Urinary bladder (tissue), 4 donors: ENCODE measurements around the gene TRAF1. TPM values are rescaled to one million over a fixed set of nuclear protein-coding genes. Genes with fewer than 3 reads are reported as not detected.
A peak's percentile ranks its signal among the peaks of the same experiment; 100 is the strongest.
"Not testable (repeated sequence)": the region's sequence is repeated elsewhere in the genome, so short reads cannot be mapped to it uniquely, and the experiment has no call there.

ENCODE experiments used
- DNase-seq: peaks from one replicate; pipeline ENCODE4 v3.0.0-alpha.2; 2015; ENCODE audit errors: extremely low spot score
- H3K27ac ChIP-seq: one replicate; pipeline ENCODE4 v1.5.1; 2013; ENCODE audit warnings: low read depth, mild to moderate bottlenecking, moderate library complexity
- H3K36me3 ChIP-seq: one replicate; pipeline ENCODE4 v1.6.1; 2013; ENCODE audit warnings: mild to moderate bottlenecking, moderate library complexity; ENCODE audit not compliant: insufficient read depth
- H3K4me1 ChIP-seq: one replicate; pipeline ENCODE4 v1.6.1; 2013; ENCODE audit warnings: mild to moderate bottlenecking, moderate library complexity; ENCODE audit not compliant: insufficient read depth
- H3K4me3 ChIP-seq: one replicate; pipeline ENCODE4 v1.5.1; 2013; ENCODE audit warnings: low read depth, low read length
- WGBS: extraction: QIAGEN DNeasy Blood & Tissue Kit; methylation state at CpG from one replicate; pipeline ENCODE4 v1.1.7; 2013; 5-methylcytosine and 5-hydroxymethylcytosine counted together
- polyA plus RNA-seq: library from polyadenylated mRNA; stranded (reverse); fragments of 200-250 nt; gene quantifications from one replicate; pipeline ENCODE4 v1.2.3, GENCODE V29; 2013
- total RNA-seq: library from RNA; depleted of rRNA; stranded (reverse); fragments of >200 nt; gene quantifications from one replicate; pipeline ENCODE4 v1.2.3, GENCODE V29; 2014
- donor health status: healthy with polysubstance abuse.
- donor health status: healthy.

The TRAF1 gene, protein sequence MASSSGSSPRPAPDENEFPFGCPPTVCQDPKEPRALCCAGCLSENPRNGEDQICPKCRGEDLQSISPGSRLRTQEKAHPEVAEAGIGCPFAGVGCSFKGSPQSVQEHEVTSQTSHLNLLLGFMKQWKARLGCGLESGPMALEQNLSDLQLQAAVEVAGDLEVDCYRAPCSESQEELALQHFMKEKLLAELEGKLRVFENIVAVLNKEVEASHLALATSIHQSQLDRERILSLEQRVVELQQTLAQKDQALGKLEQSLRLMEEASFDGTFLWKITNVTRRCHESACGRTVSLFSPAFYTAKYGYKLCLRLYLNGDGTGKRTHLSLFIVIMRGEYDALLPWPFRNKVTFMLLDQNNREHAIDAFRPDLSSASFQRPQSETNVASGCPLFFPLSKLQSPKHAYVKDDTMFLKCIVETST
- total RNA-seq (4.5 TPM), polyA plus RNA-seq (5.3 TPM)

DNA sequence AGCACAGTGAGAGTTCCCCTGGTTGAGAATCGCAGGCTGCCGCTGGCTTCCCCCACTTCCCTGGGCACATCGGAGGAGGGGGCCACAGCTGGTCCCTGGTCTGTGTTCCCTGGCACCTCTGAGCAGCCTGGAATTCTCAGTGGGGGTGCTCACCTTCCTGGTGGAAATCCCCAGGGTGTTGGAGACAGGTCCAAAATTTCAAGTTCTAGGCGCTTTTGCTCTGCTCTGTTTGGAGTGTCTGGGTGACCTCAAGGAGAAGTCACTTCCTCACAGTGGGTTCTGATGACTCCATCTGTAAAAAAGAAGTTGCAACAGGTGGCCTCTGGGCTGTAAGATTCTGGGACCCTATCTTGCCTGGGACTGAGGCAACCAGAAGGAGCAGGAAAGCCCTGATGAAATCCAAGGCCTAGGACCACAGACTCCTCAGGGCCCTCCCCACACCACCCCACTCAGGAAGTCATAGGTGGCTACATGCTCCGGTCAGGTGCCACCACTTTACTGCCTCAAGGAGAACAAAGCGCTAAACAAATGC, at the start of gene TRAF1:
Gene TRAF1 (minus strand): TSS at position 400 of the 532 bp plus-strand sequence. CDS start 721 bp downstream, outside the sequence.
- Histone ChIP-seq H3K4me1 (no peaks in the 10 kb centered on the region), H3K36me3 (no peaks in the 10 kb centered on the region), H3K4me3 (no peak within 1 kb of the TSS), H3K27ac (peak within 1 kb of the TSS; percentile 64)
- WGBS, result 90% methylated on average over 6 of the region's 6 CpGs
- DNase-seq, result no peak

DNA sequence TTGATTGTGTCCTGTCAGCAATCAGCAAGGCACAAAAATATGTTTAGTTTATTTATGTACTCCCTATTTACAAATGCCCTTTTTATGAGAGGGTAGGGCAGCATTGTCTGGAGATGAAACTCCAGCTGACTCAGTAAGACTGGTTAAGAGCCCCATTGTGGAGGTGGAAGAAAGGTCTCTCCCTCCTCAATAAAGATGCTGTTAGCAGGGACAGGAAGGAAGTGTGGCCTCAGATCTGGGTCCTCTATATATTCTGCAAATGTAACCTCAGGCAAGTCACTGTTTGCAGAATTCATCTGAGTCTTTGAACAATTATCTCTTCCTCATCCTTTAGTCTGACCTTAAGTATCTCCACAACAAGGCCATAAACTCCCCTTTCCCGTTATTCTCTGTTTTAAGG, 48.3 kb upstream of the TRAF1 start:
- DNase-seq, result no peak

DNA sequence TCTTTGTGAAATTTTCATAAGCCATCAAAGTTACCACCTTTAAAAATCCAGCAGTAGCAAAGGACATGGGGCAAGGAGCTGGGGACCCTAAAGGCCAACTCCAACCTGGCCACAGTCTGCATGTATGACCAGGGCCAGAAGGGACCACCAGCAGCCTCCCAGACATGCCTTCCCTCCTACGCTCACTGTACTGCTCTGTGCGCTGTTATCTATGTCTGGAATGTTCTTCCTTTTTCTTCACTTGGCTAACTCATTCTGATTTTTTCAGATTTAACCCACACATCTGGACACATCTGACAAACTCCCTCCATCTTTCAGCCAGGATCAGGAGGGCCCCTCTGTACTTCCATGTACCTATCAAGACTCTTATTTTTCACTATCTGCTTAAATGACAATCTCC, 47.6 kb upstream of the TRAF1 start:
- 74% methylated on average over 2 of the region's 2 CpGs for WGBS
- DNase-seq, result no peak
- H3K4me3 ChIP-seq, result no peak overlapping the region
- no peaks in the 10 kb centered on the region for H3K36me3 ChIP-seq
- no peaks in the 10 kb centered on the region for H3K4me1 ChIP-seq
- no peak overlapping the region for H3K27ac ChIP-seq

More for the DNA sequence above, 48.3 kb upstream of the TRAF1 start:
- Histone ChIP-seq H3K4me3 (no peak overlapping the region), H3K27ac (no peak overlapping the region), H3K4me1 (no peaks in the 10 kb centered on the region), H3K36me3 (no peaks in the 10 kb centered on the region)
- 68% methylated on average over 1 of the region's 1 CpG for WGBS

DNA sequence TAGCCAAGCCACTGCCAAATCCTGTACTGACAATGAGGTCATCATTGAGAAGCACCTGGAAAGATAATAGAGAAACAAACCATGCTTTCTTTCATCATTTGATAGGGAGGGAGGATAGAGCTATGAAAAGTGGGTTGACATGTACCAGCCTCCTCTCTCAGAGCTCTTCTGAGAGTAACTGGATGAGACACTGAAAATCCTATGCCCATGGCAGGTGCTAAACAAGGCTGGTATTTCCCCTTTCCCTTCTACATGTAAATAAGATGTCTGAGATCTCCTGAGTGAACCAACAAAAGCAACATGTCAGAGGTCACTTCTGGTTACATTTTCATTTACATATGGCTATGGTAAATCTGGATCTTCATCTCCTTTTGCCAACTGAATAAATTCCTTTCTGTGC, 45.3 kb upstream of the TRAF1 start:
- no peak overlapping the region for H3K27ac ChIP-seq
- no peak overlapping the region for H3K4me3 ChIP-seq
- DNase-seq, result no peak
- no peaks in the 10 kb centered on the region for H3K4me1 ChIP-seq
- no peaks in the 10 kb centered on the region for H3K36me3 ChIP-seq

DNA sequence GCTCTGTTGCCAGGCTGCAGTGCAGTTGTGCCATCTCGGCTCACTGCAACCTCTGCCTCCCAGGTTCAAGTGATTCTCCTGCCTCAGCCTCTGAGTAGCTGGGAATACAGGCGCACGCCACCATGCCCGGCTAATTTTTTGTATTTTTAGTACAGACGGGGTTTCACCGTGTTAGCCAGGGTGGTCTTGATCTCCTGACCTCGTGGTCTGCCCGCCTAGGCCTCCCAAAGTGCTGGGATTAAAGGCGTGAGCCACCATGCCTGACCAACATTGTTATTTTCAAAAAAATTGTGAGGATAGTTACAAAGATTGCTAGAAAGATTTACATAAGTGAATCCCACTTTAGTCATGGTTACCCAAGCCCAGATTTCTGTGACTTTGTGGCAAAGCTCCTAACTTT, 44.9 kb upstream of the TRAF1 start:
- DNase-seq, H3K27ac ChIP-seq, H3K4me3 ChIP-seq, H3K36me3 ChIP-seq, H3K4me1 ChIP-seq: not testable (repeated sequence)
- WGBS, result 95% methylated on average over 9 of the region's 9 CpGs

DNA sequence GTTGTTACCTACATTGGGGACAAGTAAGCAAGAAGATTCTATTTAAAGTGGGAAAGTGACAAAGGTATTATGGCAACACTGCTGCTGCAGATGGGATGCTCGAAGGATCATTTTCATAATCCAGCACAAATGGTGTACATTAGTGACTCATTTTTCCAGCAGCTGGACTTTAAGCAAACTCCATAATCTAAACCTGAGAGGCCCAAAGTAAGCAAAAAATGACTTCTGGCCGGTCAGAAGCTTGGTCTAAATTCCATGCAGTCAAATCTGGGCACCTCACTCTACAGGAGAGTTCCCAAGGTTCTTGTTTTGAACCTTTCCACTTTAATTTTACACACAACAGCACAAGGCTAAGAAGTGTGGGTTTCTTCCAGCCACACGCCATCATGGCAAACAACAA, 43.6 kb upstream of the TRAF1 start:
- no peak for DNase-seq
- WGBS, result 66% methylated on average over 3 of the region's 3 CpGs
- H3K27ac ChIP-seq, result no peak overlapping the region

DNA sequence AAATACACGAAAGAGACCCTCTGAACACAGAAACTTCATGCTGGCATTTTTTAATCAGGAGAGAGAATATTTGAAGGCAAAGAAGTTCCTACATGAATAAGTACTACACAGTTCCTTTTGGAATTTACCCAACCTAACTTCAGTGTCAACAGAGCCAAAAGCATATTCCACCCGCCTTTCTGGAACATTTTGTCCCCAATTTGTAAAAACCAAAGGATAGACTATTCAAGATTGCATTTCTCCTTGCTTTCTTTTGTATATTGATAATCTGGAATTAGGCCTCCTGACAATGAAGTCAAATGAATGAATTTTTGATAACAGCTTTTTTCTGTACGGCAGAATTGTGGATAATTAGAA, 39.4 kb upstream of the TRAF1 start:
- no peak overlapping the region for H3K27ac ChIP-seq
- 70% methylated on average over 3 of the region's 3 CpGs for WGBS
- no peaks in the 10 kb centered on the region for H3K4me1 ChIP-seq
- H3K4me3 ChIP-seq, result no peak overlapping the region
- H3K36me3 ChIP-seq, result no peaks in the 10 kb centered on the region
- DNase-seq, result no peak

More for the DNA sequence above, 43.6 kb upstream of the TRAF1 start:
- Histone ChIP-seq H3K36me3 (no peaks in the 10 kb centered on the region), H3K4me3 (no peak overlapping the region), H3K4me1 (no peaks in the 10 kb centered on the region)

DNA sequence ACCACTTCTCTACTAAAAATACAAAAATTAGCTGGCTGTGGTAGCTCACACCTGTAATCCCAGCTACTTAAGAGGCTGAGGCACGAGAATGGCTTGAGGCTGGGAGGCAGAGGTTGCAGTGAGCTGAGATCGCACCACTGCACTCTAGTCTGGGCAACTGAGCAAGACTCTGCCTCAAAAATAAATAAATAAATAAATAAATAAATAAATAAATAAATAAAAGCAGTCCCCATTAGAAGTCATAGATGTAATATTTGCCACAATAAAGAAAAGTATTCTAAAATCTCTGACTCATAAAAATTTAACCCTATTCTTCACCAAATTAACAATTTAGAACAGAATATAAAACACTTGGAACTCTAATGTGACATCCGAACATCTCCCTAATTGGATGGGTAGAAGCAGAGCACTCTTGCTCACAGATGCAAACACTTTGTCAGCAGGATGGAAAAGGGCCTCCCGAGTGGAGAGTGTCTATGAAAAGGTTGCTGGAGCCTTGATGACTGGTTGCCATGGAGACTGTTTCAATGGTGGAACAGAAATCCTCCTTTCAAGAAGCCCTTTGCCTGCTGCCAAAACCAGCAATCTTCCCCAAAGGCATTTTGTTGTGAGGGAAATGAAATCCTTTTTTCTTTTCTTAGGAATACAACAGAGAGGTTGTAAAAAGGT, 38.9 kb upstream of the TRAF1 start:
- Histone ChIP-seq H3K36me3 (no peaks in the 10 kb centered on the region), H3K4me1 (no peaks in the 10 kb centered on the region), H3K27ac (no peak overlapping the region), H3K4me3 (no peak overlapping the region)
- DNase-seq, result peak; percentile 28
- 79% methylated on average over 4 of the region's 4 CpGs for WGBS

DNA sequence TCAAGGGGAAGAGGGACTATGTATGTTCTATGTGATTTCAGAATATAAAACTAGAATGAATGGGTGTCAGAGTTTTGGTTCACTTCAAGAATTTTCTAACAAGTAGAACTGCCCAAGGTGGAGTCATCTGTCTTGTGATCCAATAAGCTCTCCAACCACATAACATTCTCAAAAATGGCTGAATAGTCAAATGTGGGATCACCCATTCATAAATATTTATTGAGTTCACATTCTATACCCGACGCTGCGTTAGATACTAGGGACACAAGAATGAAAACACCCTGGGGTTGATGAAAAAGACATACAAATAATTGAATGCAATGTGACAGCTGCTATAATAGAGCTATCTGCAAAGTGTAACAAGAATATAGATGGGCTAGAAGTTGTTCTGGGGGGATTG, 35.3 kb upstream of the TRAF1 start:
- H3K4me1 ChIP-seq, result no peaks in the 10 kb centered on the region
- no peak for DNase-seq
- H3K27ac ChIP-seq, result no peak overlapping the region
- no peaks in the 10 kb centered on the region for H3K36me3 ChIP-seq
- no peak overlapping the region for H3K4me3 ChIP-seq
- 94% methylated on average over 3 of the region's 3 CpGs for WGBS

DNA sequence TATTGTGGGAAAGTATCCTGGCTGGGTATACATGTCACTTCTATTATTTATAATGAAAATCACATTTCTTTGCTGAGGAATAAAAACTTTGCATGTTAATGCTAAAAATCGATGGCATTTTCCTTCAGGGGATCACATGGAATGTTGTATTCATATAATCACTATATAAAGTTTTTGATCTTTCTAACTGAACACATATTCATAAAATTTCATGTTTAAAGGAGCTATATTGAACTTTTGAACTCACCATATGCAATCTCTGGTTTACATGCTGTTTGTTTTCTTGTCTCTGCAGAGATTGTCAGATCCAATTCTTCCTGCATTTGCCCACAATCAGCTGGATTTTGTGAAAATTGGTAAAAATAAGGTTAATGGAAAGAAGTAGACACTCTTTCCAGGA, 33.4 kb upstream of the TRAF1 start:
- Histone ChIP-seq H3K27ac (no peak overlapping the region), H3K4me3 (no peak overlapping the region), H3K36me3 (no peaks in the 10 kb centered on the region), H3K4me1 (no peaks in the 10 kb centered on the region)
- DNase-seq, result no peak
- WGBS, result 76% methylated on average over 1 of the region's 1 CpG

DNA sequence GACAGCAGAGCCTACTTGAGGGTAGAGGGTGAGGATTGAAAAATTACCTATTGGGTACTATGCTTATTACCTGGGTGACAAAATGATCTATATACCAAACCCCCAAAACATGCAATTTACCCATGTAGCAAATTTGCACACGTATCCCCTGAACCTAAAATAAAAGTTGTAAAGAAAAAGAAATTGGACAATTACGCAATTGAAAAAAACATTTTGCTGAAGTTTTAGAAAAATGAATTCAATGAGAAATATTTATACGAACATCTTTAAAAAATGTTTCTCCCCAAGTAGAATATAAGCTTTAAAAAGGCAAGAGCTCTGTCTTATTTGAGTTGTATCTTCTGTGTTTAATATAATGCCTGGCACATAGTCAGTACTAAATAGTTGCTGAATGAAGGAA, 30.3 kb upstream of the TRAF1 start:
- H3K36me3 ChIP-seq, result no peaks in the 10 kb centered on the region

DNA sequence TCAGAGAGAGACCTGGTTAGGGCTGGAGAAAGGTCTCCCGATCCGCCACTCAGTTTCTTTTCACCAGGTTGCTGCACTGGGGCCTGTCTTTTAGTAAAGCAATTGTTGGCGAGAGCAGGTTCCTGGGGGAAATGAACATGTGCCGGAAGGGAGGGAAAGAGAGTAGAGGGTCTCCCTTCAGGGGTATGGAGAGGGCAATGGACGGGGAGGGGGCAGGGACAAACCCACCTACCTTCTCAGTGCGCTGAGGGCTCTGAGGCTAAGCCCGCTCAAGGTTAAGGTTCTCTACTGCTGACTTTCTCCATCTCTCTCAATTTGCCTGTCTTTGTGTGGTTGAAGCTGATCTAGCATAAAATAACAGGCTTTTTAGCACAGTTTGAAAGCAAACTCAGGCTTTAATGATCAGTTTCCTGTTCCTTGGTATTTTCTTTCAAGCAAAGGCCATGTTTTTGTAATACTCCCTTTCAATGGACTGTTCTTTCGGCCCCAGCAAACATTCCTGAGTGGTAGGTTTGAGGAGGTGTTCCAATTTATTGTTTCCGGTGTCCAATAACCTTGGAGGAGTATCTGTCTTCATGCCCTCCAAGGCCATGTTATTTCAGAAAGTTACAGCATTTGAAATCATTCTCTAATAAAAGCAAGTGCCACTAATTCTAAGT, 25.5 kb upstream of the TRAF1 start:
- no peak for DNase-seq
- no peak overlapping the region for H3K4me3 ChIP-seq
- no peak overlapping the region for H3K27ac ChIP-seq
- H3K4me1 ChIP-seq, result no peaks in the 10 kb centered on the region
- no peaks in the 10 kb centered on the region for H3K36me3 ChIP-seq
- WGBS, result 97% methylated on average over 9 of the region's 9 CpGs

More for the DNA sequence above, 30.3 kb upstream of the TRAF1 start:
- WGBS, result 95% methylated on average over 3 of the region's 3 CpGs
- H3K27ac ChIP-seq, result no peak overlapping the region
- no peak overlapping the region for H3K4me3 ChIP-seq
- DNase-seq, result no peak
- no peaks in the 10 kb centered on the region for H3K4me1 ChIP-seq

DNA sequence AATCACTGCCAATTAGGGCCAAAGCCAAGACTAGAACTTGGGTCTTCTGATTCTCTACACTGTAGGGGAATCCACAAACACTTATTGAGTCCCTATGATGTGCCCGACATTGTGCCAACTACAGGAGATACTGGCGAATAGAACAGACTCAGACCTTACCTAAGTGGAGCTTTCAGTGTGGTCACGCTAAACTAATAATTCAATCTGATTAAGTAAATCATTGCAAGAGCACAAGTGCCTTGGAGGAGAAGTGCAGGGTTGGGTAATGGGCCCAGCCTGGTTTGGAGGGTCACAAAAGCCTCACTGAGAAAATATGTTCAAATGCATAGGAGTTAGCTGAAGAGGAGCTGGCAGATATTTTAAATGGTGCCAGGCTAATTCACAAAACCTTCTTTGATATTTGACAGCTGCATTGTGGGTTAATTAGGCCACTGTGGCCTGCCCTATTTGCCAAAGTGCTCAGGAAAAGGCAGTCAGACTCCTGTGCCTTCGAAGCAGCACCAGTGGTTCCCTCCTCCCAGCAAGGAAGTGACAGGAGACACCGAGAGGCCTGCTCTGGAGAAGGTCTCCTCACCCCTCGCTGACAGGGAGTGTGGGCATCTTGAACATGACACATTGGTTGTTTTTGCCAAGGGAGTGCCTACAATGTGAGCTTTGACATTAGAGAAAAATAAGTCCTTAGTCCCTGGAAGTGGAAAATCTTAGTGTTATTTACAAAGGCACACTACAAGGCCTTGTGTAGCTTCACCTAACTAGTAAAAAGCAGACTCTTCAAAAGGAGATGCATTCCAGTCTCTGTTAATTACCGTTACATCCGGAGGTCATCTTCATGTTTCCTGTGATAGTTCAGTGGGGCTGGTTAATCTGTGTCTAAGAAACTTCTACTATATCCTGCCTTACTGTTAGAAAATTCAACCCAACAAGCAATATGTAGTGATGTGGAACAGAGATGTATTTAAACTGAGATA, 24.1 kb upstream of the TRAF1 start:
- H3K4me1 ChIP-seq, result no peaks in the 10 kb centered on the region
- no peak for DNase-seq
- no peak overlapping the region for H3K4me3 ChIP-seq
- 82% methylated on average over 8 of the region's 8 CpGs for WGBS
- H3K36me3 ChIP-seq, result no peaks in the 10 kb centered on the region
- H3K27ac ChIP-seq, result no peak overlapping the region
